Activated T-helper 17 cell treated with anti-CD3 and anti-CD28 coated beads, Interleukin-2, amount 50 U/mL, for 72 hours (primary cell): ENCODE data around the gene SSTR5. TPM values are rescaled to one million over a fixed set of nuclear protein-coding genes. Genes with fewer than 3 reads are reported as not detected.

Experiments used
- ATAC-seq: fragments of 150-1000 bp; cut with Tn5 transposase; replicated peaks from 2 replicates; pipeline ENCODE4 v1.10.0; 2021; ENCODE audit warnings: mild to moderate bottlenecking, moderate library complexity
- H3K27ac Mint-ChIP-seq: one replicate; pipeline ENCODE4 v1.8.0; 2022; ENCODE audit warnings: mixed read lengths
- H3K27me3 Mint-ChIP-seq: one replicate; pipeline ENCODE4 v1.8.0; 2022; ENCODE audit warnings: mixed read lengths
- H3K36me3 Mint-ChIP-seq: one replicate; pipeline ENCODE4 v1.8.0; 2022; ENCODE audit warnings: low read depth, mild to moderate bottlenecking, mixed read lengths
- H3K4me1 Mint-ChIP-seq: one replicate; pipeline ENCODE4 v1.8.0; 2022; ENCODE audit warnings: mixed read lengths
- H3K4me3 Mint-ChIP-seq: one replicate; pipeline ENCODE4 v1.8.0; 2022; ENCODE audit warnings: mild to moderate bottlenecking, mixed read lengths
- H3K9me3 Mint-ChIP-seq: one replicate; pipeline ENCODE4 v1.8.0; 2022; ENCODE audit warnings: mixed read lengths
- total RNA-seq, 2 donors: library from RNA; stranded (reverse); gene quantifications; one replicate each; pipeline ENCODE4 v1.2.3, GENCODE V29; 2022

Gene SSTR5
- total RNA-seq, 2 donors from 2014 or later: not detected

- Mint-ChIP-seq H3K4me3 (no peak overlapping the region), H3K4me1 (no peaks in the 10 kb centered on the region), H3K27me3 (no peaks in the 10 kb centered on the region), H3K36me3 (no peaks in the 10 kb centered on the region), H3K27ac (no peak overlapping the region), H3K9me3 (no peaks in the 10 kb centered on the region)
- ATAC-seq: no peak
Measured at GRCh38 chr16:1101573-1102332, 29.2 kb downstream of the SSTR5 start.

DNA sequence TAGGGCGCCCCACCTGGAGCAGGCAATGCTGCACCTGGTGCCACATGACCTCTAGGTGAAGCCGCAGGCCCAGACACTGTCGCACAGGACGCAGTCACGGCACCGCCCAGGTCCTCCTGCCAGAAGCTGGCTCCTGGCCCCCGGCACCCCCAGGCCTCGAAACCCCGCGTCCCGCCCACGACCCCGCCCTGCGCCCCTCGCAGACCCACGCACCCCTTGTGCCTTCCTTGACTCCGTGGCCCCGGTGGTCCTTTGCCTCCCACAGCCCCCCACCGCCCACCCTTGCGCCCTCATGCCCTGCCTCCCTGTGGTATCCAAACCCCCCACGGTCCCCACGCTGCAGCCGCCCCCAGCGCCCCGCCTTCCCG lies 29.8 kb downstream of the SSTR5 start:
- Mint-ChIP-seq H3K27ac (no peak overlapping the region), H3K36me3 (no peaks in the 10 kb centered on the region), H3K9me3 (no peaks in the 10 kb centered on the region), H3K4me1 (no peaks in the 10 kb centered on the region), H3K4me3 (no peak overlapping the region), H3K27me3 (no peaks in the 10 kb centered on the region)
- ATAC-seq: no peak

GRCh38 chr16:1102921-1103635 lies 30.5 kb downstream of the SSTR5 start:
- Mint-ChIP-seq H3K9me3 (no peaks in the 10 kb centered on the region), H3K27ac (no peak overlapping the region), H3K36me3 (no peaks in the 10 kb centered on the region), H3K4me3 (no peak overlapping the region), H3K27me3 (no peaks in the 10 kb centered on the region), H3K4me1 (no peaks in the 10 kb centered on the region)
- ATAC-seq: peak; percentile 79

DNA sequence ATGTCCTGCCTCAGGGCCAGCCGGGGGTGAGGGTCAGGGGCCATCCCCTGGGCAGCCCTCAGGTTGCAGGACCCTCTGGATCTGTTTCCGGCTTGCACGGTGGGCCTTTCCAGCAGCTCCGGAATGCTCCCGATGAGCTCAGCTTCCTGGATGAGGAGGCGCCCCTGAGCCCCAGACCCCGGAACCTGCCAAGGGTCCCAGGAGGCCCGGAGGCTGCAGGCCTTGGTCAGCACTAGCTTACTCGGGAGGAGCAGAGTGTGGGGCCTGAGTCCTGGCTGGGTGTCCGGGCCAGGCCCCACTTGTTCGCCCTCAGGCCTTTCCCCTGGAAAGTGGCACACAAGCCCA lies 31.1 kb downstream of the SSTR5 start:
- no peaks in the 10 kb centered on the region for H3K36me3 Mint-ChIP-seq
- H3K27ac Mint-ChIP-seq: no peak overlapping the region
- H3K4me3 Mint-ChIP-seq: no peak overlapping the region
- H3K27me3 Mint-ChIP-seq: no peaks in the 10 kb centered on the region
- no peak for ATAC-seq
- no peaks in the 10 kb centered on the region for H3K9me3 Mint-ChIP-seq
- no peaks in the 10 kb centered on the region for H3K4me1 Mint-ChIP-seq

GRCh38 chr16:1105888-1106620 lies 33.5 kb downstream of the SSTR5 start:
- no peaks in the 10 kb centered on the region for H3K9me3 Mint-ChIP-seq
- H3K27me3 Mint-ChIP-seq: no peaks in the 10 kb centered on the region
- H3K27ac Mint-ChIP-seq: no peak overlapping the region
- peak; percentile 57 for ATAC-seq
- no peak overlapping the region for H3K4me3 Mint-ChIP-seq
- no peaks in the 10 kb centered on the region for H3K4me1 Mint-ChIP-seq
- H3K36me3 Mint-ChIP-seq: no peaks in the 10 kb centered on the region

- no peaks in the 10 kb centered on the region for H3K27me3 Mint-ChIP-seq
- H3K36me3 Mint-ChIP-seq: no peaks in the 10 kb centered on the region
- H3K9me3 Mint-ChIP-seq: no peaks in the 10 kb centered on the region
- no peak overlapping the region for H3K4me3 Mint-ChIP-seq
- no peak overlapping the region for H3K27ac Mint-ChIP-seq
- H3K4me1 Mint-ChIP-seq: no peaks in the 10 kb centered on the region
- no peak for ATAC-seq
Measured at GRCh38 chr16:1106659-1107058, 34.1 kb downstream of the SSTR5 start.

- no peaks in the 10 kb centered on the region for H3K9me3 Mint-ChIP-seq
- no peak for ATAC-seq
Measured at GRCh38 chr16:1107141-1107540, 34.6 kb downstream of the SSTR5 start.

GRCh38 chr16:1107731-1108130 lies 35.2 kb downstream of the SSTR5 start:
- H3K36me3 Mint-ChIP-seq: no peaks in the 10 kb centered on the region
- no peak overlapping the region for H3K27ac Mint-ChIP-seq
- H3K4me3 Mint-ChIP-seq: no peak overlapping the region
- no peaks in the 10 kb centered on the region for H3K27me3 Mint-ChIP-seq
- H3K4me1 Mint-ChIP-seq: no peaks in the 10 kb centered on the region
- H3K9me3 Mint-ChIP-seq: no peaks in the 10 kb centered on the region
- no peak for ATAC-seq

More at GRCh38 chr16:1107141-1107540, 34.6 kb downstream of the SSTR5 start:
- H3K4me1 Mint-ChIP-seq: no peaks in the 10 kb centered on the region
- no peak overlapping the region for H3K4me3 Mint-ChIP-seq
- H3K27me3 Mint-ChIP-seq: no peaks in the 10 kb centered on the region
- no peak overlapping the region for H3K27ac Mint-ChIP-seq
- H3K36me3 Mint-ChIP-seq: no peaks in the 10 kb centered on the region

- no peaks in the 10 kb centered on the region for H3K4me1 Mint-ChIP-seq
- H3K36me3 Mint-ChIP-seq: no peaks in the 10 kb centered on the region
- no peak for ATAC-seq
- no peak overlapping the region for H3K4me3 Mint-ChIP-seq
- no peaks in the 10 kb centered on the region for H3K27me3 Mint-ChIP-seq
- no peaks in the 10 kb centered on the region for H3K9me3 Mint-ChIP-seq
- H3K27ac Mint-ChIP-seq: no peak overlapping the region
Measured at GRCh38 chr16:1108299-1109252, 36.0 kb downstream of the SSTR5 start.

GRCh38 chr16:1109648-1110047 lies 37.1 kb downstream of the SSTR5 start:
- no peaks in the 10 kb centered on the region for H3K27me3 Mint-ChIP-seq
- no peak overlapping the region for H3K27ac Mint-ChIP-seq
- no peak overlapping the region for H3K4me3 Mint-ChIP-seq
- ATAC-seq: no peak
- no peaks in the 10 kb centered on the region for H3K4me1 Mint-ChIP-seq
- H3K36me3 Mint-ChIP-seq: no peaks in the 10 kb centered on the region
- H3K9me3 Mint-ChIP-seq: no peaks in the 10 kb centered on the region

DNA sequence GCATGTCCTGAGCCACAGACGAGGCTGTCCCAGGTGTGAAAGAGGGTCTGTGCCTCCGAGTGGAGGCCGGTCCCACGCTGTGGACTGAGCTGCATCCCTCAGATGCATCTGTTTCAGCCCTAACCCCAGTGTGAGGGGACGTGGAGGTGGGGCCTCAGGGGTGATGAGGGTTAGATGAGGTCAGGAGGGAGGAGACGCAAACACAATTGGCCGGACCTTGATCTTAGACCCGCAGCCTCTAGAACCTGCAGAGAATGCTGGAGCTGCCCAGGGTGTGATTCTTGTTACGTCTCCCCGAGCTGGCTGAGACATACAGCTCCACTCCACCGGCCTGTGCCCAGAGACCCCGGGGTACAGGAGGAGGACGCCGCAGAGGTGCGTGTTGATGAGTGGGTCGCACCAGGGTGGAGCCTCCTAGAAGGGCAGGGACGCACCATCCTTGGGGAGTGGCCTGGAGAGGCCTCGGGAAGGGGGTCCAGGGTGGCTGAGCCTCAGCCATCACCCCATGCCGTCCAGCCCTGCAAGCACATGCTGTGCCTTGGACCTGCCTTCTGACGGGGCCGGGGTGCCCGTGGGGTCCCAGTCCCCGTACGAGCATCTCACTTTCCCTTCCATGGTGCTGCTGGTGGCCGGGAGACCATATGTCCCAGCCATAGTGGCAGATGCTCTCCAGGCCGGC lies 40.1 kb downstream of the SSTR5 start:
- no peak overlapping the region for H3K27ac Mint-ChIP-seq
- H3K9me3 Mint-ChIP-seq: no peaks in the 10 kb centered on the region
- H3K27me3 Mint-ChIP-seq: no peaks in the 10 kb centered on the region
- no peaks in the 10 kb centered on the region for H3K36me3 Mint-ChIP-seq
- H3K4me3 Mint-ChIP-seq: no peak overlapping the region
- no peaks in the 10 kb centered on the region for H3K4me1 Mint-ChIP-seq
- ATAC-seq: no peak

GRCh38 chr16:1113489-1113888 lies 40.9 kb downstream of the SSTR5 start:
- Mint-ChIP-seq H3K4me1 (no peaks in the 10 kb centered on the region), H3K27me3 (no peaks in the 10 kb centered on the region), H3K36me3 (no peaks in the 10 kb centered on the region), H3K27ac (no peak overlapping the region), H3K4me3 (no peak overlapping the region), H3K9me3 (no peaks in the 10 kb centered on the region)
- ATAC-seq: no peak

DNA sequence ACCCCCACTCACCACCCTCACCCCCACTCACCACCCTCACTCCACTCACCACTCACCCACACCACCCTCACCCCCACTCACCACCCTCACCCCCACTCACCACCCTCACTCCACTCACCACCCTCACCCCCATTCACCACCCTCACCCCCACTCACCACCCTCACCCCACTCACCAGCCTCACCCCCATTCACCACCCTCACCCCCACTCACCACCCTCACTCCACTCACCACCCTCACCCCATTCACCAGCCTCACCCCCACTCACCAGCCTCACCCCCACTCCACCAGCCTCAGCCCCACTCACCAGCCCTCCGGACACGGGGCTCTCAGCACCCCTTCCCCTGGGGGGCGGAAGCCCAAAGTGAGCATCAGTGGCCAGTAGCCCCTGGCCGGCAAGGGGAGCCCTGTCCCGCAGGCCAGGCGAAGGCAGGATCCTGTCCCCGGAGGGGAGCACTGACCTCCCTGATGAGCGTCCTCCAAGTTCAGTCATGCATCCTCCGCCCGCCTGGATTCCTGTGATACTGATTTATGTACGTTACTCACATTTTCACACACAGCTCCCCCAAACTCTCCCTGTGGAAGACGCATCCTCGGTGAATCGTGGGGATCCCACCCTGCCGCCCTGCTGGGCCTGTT lies 41.5 kb downstream of the SSTR5 start:
- no peaks in the 10 kb centered on the region for H3K4me1 Mint-ChIP-seq
- no peaks in the 10 kb centered on the region for H3K27me3 Mint-ChIP-seq
- no peak overlapping the region for H3K27ac Mint-ChIP-seq
- H3K4me3 Mint-ChIP-seq: no peak overlapping the region
- no peaks in the 10 kb centered on the region for H3K9me3 Mint-ChIP-seq
- ATAC-seq: no peak
- no peaks in the 10 kb centered on the region for H3K36me3 Mint-ChIP-seq
